HG02798 (cell line): ENCODE data around the gene MAPT.

Source experiments
- ATAC-seq: cut with Tn5 transposase; IDR thresholded peaks from one replicate; pipeline ENCODE4 v1.9.1; 2021; ENCODE audit warnings: mild to moderate bottlenecking; ENCODE audit not compliant: unreplicated experiment, poor library complexity

Gene MAPT

GRCh38 chr17:46037722-46038255, 143.4 kb downstream of the MAPT start:
- ATAC-seq = no peak

GRCh38 chr17:46038414-46038813, 144.1 kb downstream of the MAPT start:
- no peak for ATAC-seq

GRCh38 chr17:46038937-46039336, 144.6 kb downstream of the MAPT start:
- no peak for ATAC-seq

GRCh38 chr17:46039592-46040186, 145.3 kb downstream of the MAPT start:
- ATAC-seq = no peak

- no peak for ATAC-seq
Measured at GRCh38 chr17:46042246-46042645, 147.9 kb downstream of the MAPT start.

- no peak for ATAC-seq
Measured at GRCh38 chr17:46042925-46043324, 148.6 kb downstream of the MAPT start.

- no peak for ATAC-seq
Measured at GRCh38 chr17:46043606-46044005, 149.3 kb downstream of the MAPT start.

GRCh38 chr17:46044286-46044928, 150.1 kb downstream of the MAPT start:
- no peak for ATAC-seq

- no peak for ATAC-seq
Measured at GRCh38 chr17:46044989-46045388, 150.6 kb downstream of the MAPT start.

- no peak for ATAC-seq
Measured at GRCh38 chr17:46045639-46046038, 151.3 kb downstream of the MAPT start.

GRCh38 chr17:46046957-46047356, 152.6 kb downstream of the MAPT start:
- ATAC-seq = no peak

- no peak for ATAC-seq
Measured at GRCh38 chr17:46047398-46047797, 153.0 kb downstream of the MAPT start.

- no peak for ATAC-seq
Measured at GRCh38 chr17:46047856-46048255, 153.5 kb downstream of the MAPT start.

GRCh38 chr17:46049656-46050055, 155.3 kb downstream of the MAPT start:
- no peak for ATAC-seq

- ATAC-seq = no peak
Measured at GRCh38 chr17:46053911-46054534, 159.7 kb downstream of the MAPT start.

- ATAC-seq = no peak
Measured at GRCh38 chr17:46056800-46057304, 162.5 kb downstream of the MAPT start.

GRCh38 chr17:46057366-46057765, 163.0 kb downstream of the MAPT start:
- ATAC-seq = no peak

GRCh38 chr17:46059486-46059885, 165.1 kb downstream of the MAPT start:
- ATAC-seq = no peak

GRCh38 chr17:46060461-46060860, 166.1 kb downstream of the MAPT start:
- ATAC-seq = no peak

GRCh38 chr17:46061435-46061834, 167.1 kb downstream of the MAPT start:
- no peak for ATAC-seq

GRCh38 chr17:46063241-46063640, 168.9 kb downstream of the MAPT start:
- no peak for ATAC-seq
